ENCODE measurements around the gene DHDH. TPM values are rescaled to one million over a fixed set of nuclear protein-coding genes. Genes with fewer than 3 reads are reported as not detected.
A peak's percentile ranks its signal among the peaks of the same experiment; 100 is the strongest.

The DHDH gene
- total and polyA plus RNA-seq, 7 donors = 0.14 to 0.21 TPM; not detected in 5

GRCh38 chr19:48991873-48992580 is 58.5 kb downstream of the DHDH start:
- peaks cover 0 to 24% of the 10 kb centered on the region in 2 donors for H3K36me3 ChIP-seq (ENCODE audit: insufficient read depth in 1 of 2, low read depth in 1 of 2)
- peak overlapping the region; percentile 90 for H3K27ac ChIP-seq
- ATAC-seq (peak; percentile 21 to 64 (median 46)), DNase-seq (peak; percentile 61 to 77)
- H3K4me1 ChIP-seq = peaks cover 56% of the 10 kb centered on the region
- no peak for TF ChIP-seq CTCF (IDR thresholded peaks at IDR 0.05)
- 9 to 15% (median 14%) methylated on average over 8 of the region's 8 CpGs for WGBS, 3 donors
- no peaks in the 10 kb centered on the region for H3K9me3 ChIP-seq
- intact Hi-C loops (cut with DNase I) = loop anchor here (5.0 to 10.0 kb wide), 3 partner anchors 80 to 213 kb away; partner anchors contain the start of genes HRC (in 1 of the 2), KCNA7 (in 1 of the 2) and TRPM4 (in 1 of the 2)
- no peaks in the 10 kb centered on the region for H3K27me3 ChIP-seq (ENCODE audit: insufficient read depth in 3 of 3, low read length in 2 of 3)
- peak overlapping the region; percentile 81 for H3K4me3 ChIP-seq

- DNase-seq = no peak
- intact Hi-C loops (cut with DNase I) = loop anchor here (5.0 to 10.0 kb wide), 3 partner anchors 80 to 212 kb away; partner anchors contain the start of genes HRC (in 1 of the 2), KCNA7 (in 1 of the 2) and TRPM4 (in 1 of the 2)
- no peak for TF ChIP-seq CTCF (IDR thresholded peaks at IDR 0.05)
- peak in 1 of 4 donors; percentile 1 for ATAC-seq
- Histone ChIP-seq H3K27ac (peak overlapping the region; percentile 90), H3K9me3 (no peaks in the 10 kb centered on the region), H3K4me3 (peak overlapping the region; percentile 81), H3K36me3 (ENCODE audit: insufficient read depth in 1 of 2, low read depth in 1 of 2) (peaks cover 0 to 17% of the 10 kb centered on the region in 2 donors), H3K4me1 (peaks cover 51% of the 10 kb centered on the region), H3K27me3 (ENCODE audit: insufficient read depth in 3 of 3, low read length in 2 of 3) (no peaks in the 10 kb centered on the region)
- WGBS, 3 donors = 0 to 2% (median 1%) methylated on average over 20 of the region's 20 CpGs
Observed at GRCh38 chr19:48992581-48993174, 59.2 kb downstream of the DHDH start.

GRCh38 chr19:48993175-48994034 is 59.9 kb downstream of the DHDH start, which contains the start of the genes GYS1 and RUVBL2:
Gene GYS1, minus strand, starts transcription at chr19:48993309. Its CDS starts 197 bp downstream, at chr19:48993112.
Gene RUVBL2, plus strand, starts transcription at chr19:48993887. Its CDS starts 25 bp downstream, at chr19:48993912.
- DNase-seq (peak; percentile 100), ATAC-seq (peak; percentile 83 to 87 (median 84))
- Histone ChIP-seq H3K9me3 (no peaks in the 10 kb centered on the region), H3K4me1 (peaks cover 48% of the 10 kb centered on the region), H3K27ac (peak within 1 kb of the TSS; percentile 90), H3K4me3 (peak within 1 kb of the TSS; percentile 81), H3K27me3 (ENCODE audit: insufficient read depth in 3 of 3, low read length in 2 of 3) (no peaks in the 10 kb centered on the region), H3K36me3 (ENCODE audit: insufficient read depth in 1 of 2, low read depth in 1 of 2) (peaks cover 0 to 10% of the 10 kb centered on the region in 2 donors)
- WGBS, 3 donors = 0% methylated on average over 55 to 56 of the region's 56 CpGs
- intact Hi-C loops (cut with DNase I) = loop anchor here (5.0 to 10.0 kb wide), 3 partner anchors 79 to 211 kb away; partner anchors contain the start of genes HRC (in 1 of the 2), KCNA7 (in 1 of the 2) and TRPM4 (in 1 of the 2)
- TF ChIP-seq CTCF (IDR thresholded peaks at IDR 0.05) = peak; percentile 97

- DNase-seq = no peak
- intact Hi-C loops (cut with DNase I) = loop anchor here (5.0 to 10.0 kb wide), 3 partner anchors 78 to 211 kb away; partner anchors contain the start of genes HRC (in 1 of the 2), KCNA7 (in 1 of the 2) and TRPM4 (in 1 of the 2)
- H3K4me3 ChIP-seq = peak overlapping the region; percentile 81
- no peaks in the 10 kb centered on the region for H3K27me3 ChIP-seq (ENCODE audit: insufficient read depth in 3 of 3, low read length in 2 of 3)
- peaks cover 0 to 4% of the 10 kb centered on the region in 2 donors for H3K36me3 ChIP-seq (ENCODE audit: insufficient read depth in 1 of 2, low read depth in 1 of 2)
- no peaks in the 10 kb centered on the region for H3K9me3 ChIP-seq
- TF ChIP-seq CTCF (IDR thresholded peaks at IDR 0.05) = no peak
- WGBS, 3 donors = 0 to 1% (median 1%) methylated on average over 13 of the region's 13 CpGs
- peak overlapping the region; percentile 90 for H3K27ac ChIP-seq
- no peak for ATAC-seq
- H3K4me1 ChIP-seq = peaks cover 43% of the 10 kb centered on the region
Observed at GRCh38 chr19:48994035-48994386, 60.5 kb downstream of the DHDH start.

All from psoas muscle (tissue), 8 donors.